Upper lobe of left lung (tissue), 4 donors: Measurements from ENCODE around the gene BCL3.

Experiments
- CTCF ChIP-seq, 6 experiments: fragments of 450-650 bp in 4 of 6; fragments of 200-600 bp in 2 of 6; sonication (generic) in 2 of 6; IDR thresholded peaks; one replicate each; pipeline ENCODE4 v1.5.1; 2016 to 2019; ENCODE audit warnings: antibody characterized with exemption in 6 of 6
- EP300 ChIP-seq, 4 donors: sonication (generic); formaldehyde crosslinking; IDR thresholded peaks; one replicate each; pipeline ENCODE4 v1.5.1; 2017; ENCODE audit warnings: antibody characterized with exemption in 4 of 4, control low read depth in 2 of 4
- POLR2A ChIP-seq, 4 donors: fragments of 450-650 bp; IDR thresholded peaks; one replicate each; pipeline ENCODE4 v1.5.1; 2016 to 2017; ENCODE audit warnings: antibody characterized with exemption in 4 of 4, mild to moderate bottlenecking in 2 of 4
- POLR2AphosphoS5 ChIP-seq, 2 donors: sonication (generic); formaldehyde crosslinking; IDR thresholded peaks; one replicate each; pipeline ENCODE4 v1.5.1; 2017; ENCODE audit warnings: antibody characterized with exemption in 2 of 2

GRCh38 chr19:44783545-44783944, 35.0 kb downstream of the BCL3 start:
- TF ChIP-seq POLR2AphosphoS5 (IDR thresholded peaks at IDR 0.05) (no peak), POLR2A (IDR thresholded peaks at IDR 0.05) (no peak), CTCF (IDR thresholded peaks at IDR 0.05) (no peak), EP300 (IDR thresholded peaks at IDR 0.05) (no peak)
